Measurements from ENCODE around the gene DIP2B. TPM values are rescaled to one million over a fixed set of nuclear protein-coding genes. Genes with fewer than 3 reads are reported as not detected.
A peak's percentile ranks its signal among the peaks of the same experiment; 100 is the strongest.

Gene DIP2B
- total and polyA plus RNA-seq, 2 donors from 2014 or later: 4.6 to 23.3 TPM

- DNase-seq (peak in 2 of 5 donors; percentile 27 to 70), FAIRE-seq (no peak)
- Histone ChIP-seq H3K27me3 (ENCODE audit: control insufficient read depth, insufficient read depth, low read length) (no peaks in the 10 kb centered on the region), H3K27ac (ENCODE audit: low read depth in 2 of 2, low read length in 2 of 2) (peak overlapping the region; percentile 94 to 96), H3K36me3 (ENCODE audit: control insufficient read depth in 2 of 3, insufficient read depth in 3 of 3, low read length in 3 of 3) (no peaks in the 10 kb centered on the region), H3K4me1 (ENCODE audit: control insufficient read depth in 2 of 3, insufficient read depth in 2 of 3, low read depth in 1 of 3, low read length in 3 of 3) (peaks cover 0 to 18% (median 14%) of the 10 kb centered on the region in 3 donors), H3K9me3 (ENCODE audit: control insufficient read depth in 2 of 3, insufficient read depth in 1 of 3, low read length in 3 of 3) (no peaks in the 10 kb centered on the region), H3K9ac (ENCODE audit: low read length in 3 of 3) (peak overlapping the region; percentile 74 to 95 (median 91)), H3K4me3 (ENCODE audit: low read length in 3 of 3) (peak overlapping the region; percentile 79 to 92 (median 86))
- TF ChIP-seq, protein P1, sequence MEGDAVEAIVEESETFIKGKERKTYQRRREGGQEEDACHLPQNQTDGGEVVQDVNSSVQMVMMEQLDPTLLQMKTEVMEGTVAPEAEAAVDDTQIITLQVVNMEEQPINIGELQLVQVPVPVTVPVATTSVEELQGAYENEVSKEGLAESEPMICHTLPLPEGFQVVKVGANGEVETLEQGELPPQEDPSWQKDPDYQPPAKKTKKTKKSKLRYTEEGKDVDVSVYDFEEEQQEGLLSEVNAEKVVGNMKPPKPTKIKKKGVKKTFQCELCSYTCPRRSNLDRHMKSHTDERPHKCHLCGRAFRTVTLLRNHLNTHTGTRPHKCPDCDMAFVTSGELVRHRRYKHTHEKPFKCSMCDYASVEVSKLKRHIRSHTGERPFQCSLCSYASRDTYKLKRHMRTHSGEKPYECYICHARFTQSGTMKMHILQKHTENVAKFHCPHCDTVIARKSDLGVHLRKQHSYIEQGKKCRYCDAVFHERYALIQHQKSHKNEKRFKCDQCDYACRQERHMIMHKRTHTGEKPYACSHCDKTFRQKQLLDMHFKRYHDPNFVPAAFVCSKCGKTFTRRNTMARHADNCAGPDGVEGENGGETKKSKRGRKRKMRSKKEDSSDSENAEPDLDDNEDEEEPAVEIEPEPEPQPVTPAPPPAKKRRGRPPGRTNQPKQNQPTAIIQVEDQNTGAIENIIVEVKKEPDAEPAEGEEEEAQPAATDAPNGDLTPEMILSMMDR (IDR thresholded peaks at IDR 0.05; ENCODE audit: borderline replicate concordance, extremely low read depth, insufficient read depth): no peak
- intact Hi-C loops (cut with DNase I): no loop called here
These were observed 1.1 kb downstream of the DIP2B start for GRCh38 chr12:50505675-50506530.

- H3K27ac ChIP-seq (ENCODE audit: low read depth in 2 of 2, low read length in 2 of 2): no peak overlapping the region
- no peaks in the 10 kb centered on the region for H3K9me3 ChIP-seq (ENCODE audit: control insufficient read depth in 2 of 3, insufficient read depth in 1 of 3, low read length in 3 of 3)
- H3K36me3 ChIP-seq (ENCODE audit: control insufficient read depth in 2 of 3, insufficient read depth in 3 of 3, low read length in 3 of 3): no peaks in the 10 kb centered on the region
- peaks cover 0 to 18% (median 14%) of the 10 kb centered on the region in 3 donors for H3K4me1 ChIP-seq (ENCODE audit: control insufficient read depth in 2 of 3, insufficient read depth in 2 of 3, low read depth in 1 of 3, low read length in 3 of 3)
- no peak for DNase-seq
- no peaks in the 10 kb centered on the region for H3K27me3 ChIP-seq (ENCODE audit: control insufficient read depth, insufficient read depth, low read length)
- intact Hi-C loops (cut with DNase I): no loop called here
- TF ChIP-seq, protein P1 (IDR thresholded peaks at IDR 0.05; ENCODE audit: borderline replicate concordance, extremely low read depth, insufficient read depth): no peak
- H3K9ac ChIP-seq (ENCODE audit: low read length in 3 of 3): peak overlapping the region in 1 of 3 donors; percentile 91
- peak overlapping the region in 2 of 3 donors; percentile 9 to 92 for H3K4me3 ChIP-seq (ENCODE audit: low read length in 3 of 3)
- FAIRE-seq: no peak
These were observed 2.1 kb downstream of the DIP2B start for GRCh38 chr12:50506753-50507473.

DNA sequence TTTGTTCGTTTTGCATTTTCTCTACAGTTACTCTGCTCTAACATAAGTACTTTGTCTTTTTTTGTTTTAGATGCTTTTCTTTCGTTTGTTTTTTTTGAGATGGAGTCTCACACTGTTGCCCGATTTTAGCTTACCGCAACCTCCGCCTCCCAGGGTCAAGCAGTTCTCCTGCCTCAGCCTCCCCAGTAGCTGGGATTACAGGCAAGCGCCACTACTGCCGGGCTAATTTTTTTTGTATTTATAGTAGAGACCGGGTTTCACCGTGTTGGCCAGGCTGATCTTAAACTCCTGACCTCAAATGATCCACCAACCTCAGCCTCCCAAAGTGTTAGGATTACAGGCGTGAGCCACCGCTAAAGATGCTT is 2.7 kb downstream of the DIP2B start:
- H3K36me3 ChIP-seq (ENCODE audit: control insufficient read depth in 2 of 3, insufficient read depth in 3 of 3, low read length in 3 of 3): no peaks in the 10 kb centered on the region
- FAIRE-seq (no peak), DNase-seq (no peak)
- H3K9me3 ChIP-seq (ENCODE audit: control insufficient read depth in 2 of 3, insufficient read depth in 1 of 3, low read length in 3 of 3): no peaks in the 10 kb centered on the region
- no peak overlapping the region for H3K4me3 ChIP-seq (ENCODE audit: low read length in 3 of 3)
- H3K27ac ChIP-seq (ENCODE audit: low read depth in 2 of 2, low read length in 2 of 2): no peak overlapping the region
- no peaks in the 10 kb centered on the region for H3K27me3 ChIP-seq (ENCODE audit: control insufficient read depth, insufficient read depth, low read length)
- TF ChIP-seq, protein P1 (IDR thresholded peaks at IDR 0.05; ENCODE audit: borderline replicate concordance, extremely low read depth, insufficient read depth): no peak
- H3K9ac ChIP-seq (ENCODE audit: low read length in 3 of 3): no peak overlapping the region
- intact Hi-C loops (cut with DNase I): no loop called here
- peaks cover 0 to 18% (median 14%) of the 10 kb centered on the region in 3 donors for H3K4me1 ChIP-seq (ENCODE audit: control insufficient read depth in 2 of 3, insufficient read depth in 2 of 3, low read depth in 1 of 3, low read length in 3 of 3)
